ENCODE results near the gene KLF9. TPM values are rescaled to one million over a fixed set of nuclear protein-coding genes. Genes with fewer than 3 reads are reported as not detected.

The KLF9 gene
- 35.5 TPM for total RNA-seq

- DNase-seq (ENCODE audit: low spot score) (peak; percentile 96), ATAC-seq (peak; percentile 61)
Measured at GRCh38 chr9:70413799-70414775, at the start of gene KLF9. Gene KLF9, minus strand, starts transcription at chr9:70414657. Its CDS starts 1,294 bp downstream, at chr9:70413363.

GRCh38 chr9:70463877-70464276 is 49.4 kb upstream of the KLF9 start:
- no peak for ATAC-seq
- no peak for DNase-seq (ENCODE audit: low spot score)

GRCh38 chr9:70462300-70462699 is 47.8 kb upstream of the KLF9 start:
- ATAC-seq (no peak), DNase-seq (ENCODE audit: low spot score) (no peak)

GRCh38 chr9:70457235-70457634 is 42.8 kb upstream of the KLF9 start:
- DNase-seq (ENCODE audit: low spot score) (no peak), ATAC-seq (no peak)

GRCh38 chr9:70455993-70456704 is 41.7 kb upstream of the KLF9 start:
- DNase-seq (ENCODE audit: low spot score) (no peak), ATAC-seq (no peak)

GRCh38 chr9:70452365-70452764 is 37.9 kb upstream of the KLF9 start:
- DNase-seq (ENCODE audit: low spot score) (no peak), ATAC-seq (no peak)

GRCh38 chr9:70451765-70452164 is 37.3 kb upstream of the KLF9 start:
- ATAC-seq, result peak; percentile 56

GRCh38 chr9:70450738-70451137 is 36.3 kb upstream of the KLF9 start:
- DNase-seq (ENCODE audit: low spot score), result no peak
- ATAC-seq, result no peak

More at GRCh38 chr9:70451765-70452164, 37.3 kb upstream of the KLF9 start:
- no peak for DNase-seq (ENCODE audit: low spot score)

- ATAC-seq, result no peak
- no peak for DNase-seq (ENCODE audit: low spot score)
Measured at GRCh38 chr9:70449461-70449860, 35.0 kb upstream of the KLF9 start.

- DNase-seq (ENCODE audit: low spot score) (no peak), ATAC-seq (no peak)
Measured at GRCh38 chr9:70448919-70449318, 34.5 kb upstream of the KLF9 start.

GRCh38 chr9:70444904-70445303 is 30.4 kb upstream of the KLF9 start:
- ATAC-seq (no peak), DNase-seq (ENCODE audit: low spot score) (no peak)

- ATAC-seq, result no peak
- no peak for DNase-seq (ENCODE audit: low spot score)
Measured at GRCh38 chr9:70442328-70442848, 27.9 kb upstream of the KLF9 start.

- ATAC-seq, result no peak
- DNase-seq (ENCODE audit: low spot score), result no peak
Measured at GRCh38 chr9:70441622-70442021, 27.2 kb upstream of the KLF9 start.

- DNase-seq (ENCODE audit: low spot score), result no peak
Measured at GRCh38 chr9:70439991-70440706, 25.7 kb upstream of the KLF9 start.

GRCh38 chr9:70438341-70438928 is 24.0 kb upstream of the KLF9 start:
- ATAC-seq (peak; percentile 81), DNase-seq (ENCODE audit: low spot score) (no peak)

More at GRCh38 chr9:70439991-70440706, 25.7 kb upstream of the KLF9 start:
- no peak for ATAC-seq

GRCh38 chr9:70435948-70436347 is 21.5 kb upstream of the KLF9 start:
- DNase-seq (ENCODE audit: low spot score) (no peak), ATAC-seq (no peak)

- ATAC-seq, result no peak
Measured at GRCh38 chr9:70429899-70430298, 15.4 kb upstream of the KLF9 start.

GRCh38 chr9:70428781-70429180 is 14.3 kb upstream of the KLF9 start:
- no peak for DNase-seq (ENCODE audit: low spot score)
- ATAC-seq, result no peak

More at GRCh38 chr9:70429899-70430298, 15.4 kb upstream of the KLF9 start:
- no peak for DNase-seq (ENCODE audit: low spot score)

GRCh38 chr9:70427161-70427945 is 12.9 kb upstream of the KLF9 start:
- DNase-seq (ENCODE audit: low spot score), result no peak

GRCh38 chr9:70425192-70425591 is 10.7 kb upstream of the KLF9 start:
- no peak for ATAC-seq
- no peak for DNase-seq (ENCODE audit: low spot score)

More at GRCh38 chr9:70427161-70427945, 12.9 kb upstream of the KLF9 start:
- ATAC-seq, result no peak

Measured in left lobe of liver (tissue), 2 donors.